WTC11 (cell line): ENCODE results near the gene GOLGA3. TPM values are rescaled to one million over a fixed set of nuclear protein-coding genes. Genes with fewer than 3 reads are reported as not detected.
A peak's percentile ranks its signal among the peaks of the same experiment; 100 is the strongest.

Experiments used
- ATAC-seq: fragments of 200-7000 bp; cut with Tn5 transposase; 2 replicates; pipeline ENCODE4 v1.10.0; 2021; ENCODE audit warnings: mild to moderate bottlenecking, moderate library complexity
- CTCF ChIA-PET: fragments of 300-600 bp; sonication (Branson Sonifier 250); formaldehyde crosslinking; loops from one replicate; lab custom pipeline; 2021; ENCODE audit warnings: antibody characterized with exemption; lab: Charles Lee
- POLR2A ChIA-PET: fragments of 350-600 bp; sonication (Branson Sonifier 250); formaldehyde crosslinking; loops from one replicate; lab custom pipeline; 2021; ENCODE audit warnings: antibody characterized with exemption; lab: Charles Lee
- DNase-seq: peaks from one replicate; pipeline ENCODE4 v3.0.0; 2021; ENCODE audit warnings: low spot score
- H3K27ac Mint-ChIP-seq: 2 replicates; pipeline ENCODE4 v1.8.0; 2021; ENCODE audit warnings: mixed read lengths
- H3K27me3 Mint-ChIP-seq: 2 replicates; pipeline ENCODE4 v1.8.0; 2021; ENCODE audit warnings: low read depth, mild to moderate bottlenecking, moderate library complexity, mixed read lengths
- H3K36me3 Mint-ChIP-seq: 2 replicates; pipeline ENCODE4 v1.8.0; 2021; ENCODE audit warnings: mixed read lengths
- H3K4me1 Mint-ChIP-seq: 2 replicates; pipeline ENCODE4 v1.8.0; 2022; ENCODE audit warnings: mixed read lengths
- H3K4me3 Mint-ChIP-seq: 2 replicates; pipeline ENCODE4 v1.8.0; 2021; ENCODE audit warnings: mild to moderate bottlenecking, moderate library complexity, mixed read lengths
- H3K9me3 Mint-ChIP-seq: 2 replicates; pipeline ENCODE4 v1.8.0; 2021; ENCODE audit warnings: mixed read lengths
- CREM ChIP-seq: sonication (generic); formaldehyde crosslinking; IDR thresholded peaks from 2 replicates; pipeline ENCODE4 v1.8.1; 2022; ENCODE audit warnings: mild to moderate bottlenecking, missing genetic modification reagents, moderate library complexity
- GABPB1 ChIP-seq: sonication (generic); formaldehyde crosslinking; IDR thresholded peaks from 2 replicates; pipeline ENCODE4 v1.8.1; 2023; ENCODE audit warnings: mild to moderate bottlenecking, missing genetic modification reagents
- GRHL2 ChIP-seq: fragments of 250-450 bp; sonication (Bioruptor Pico); IDR thresholded peaks from 2 replicates; pipeline ENCODE4 v1.8.0; 2022; ENCODE audit warnings: mild to moderate bottlenecking, moderate library complexity; ENCODE audit not compliant: insufficient replicate concordance, severe bottlenecking
- HMGA2 ChIP-seq: fragments of 250-450 bp; sonication (Bioruptor Pico); IDR thresholded peaks from 2 replicates; pipeline ENCODE4 v1.4.0; 2021; ENCODE audit warnings: mild to moderate bottlenecking, moderate library complexity
- RORB ChIP-seq: fragments of 250-450 bp; sonication (Bioruptor Pico); IDR thresholded peaks from 2 replicates; pipeline ENCODE4 v1.9.0; 2021; ENCODE audit warnings: mild to moderate bottlenecking
- ZNF317 ChIP-seq: sonication (generic); formaldehyde crosslinking; IDR thresholded peaks from 2 replicates; pipeline ENCODE4 v1.8.1; 2023; ENCODE audit warnings: low read depth, mild to moderate bottlenecking, moderate library complexity, missing genetic modification reagents, borderline replicate concordance
- ZNF423 ChIP-seq: fragments of 250-450 bp; sonication (Bioruptor Pico); IDR thresholded peaks from 2 replicates; pipeline ENCODE4 v2.1.2; 2022; ENCODE audit warnings: mild to moderate bottlenecking, moderate library complexity
- total RNA-seq: library from RNA; stranded (reverse); gene quantifications from 3 replicates; pipeline ENCODE4 v1.2.3, GENCODE V29; 2021
- TF ChIP-seq, protein P1 (sequence below): fragments of 250-450 bp; sonication (Bioruptor Pico); IDR thresholded peaks from 2 replicates; pipeline ENCODE4 v1.9.0; 2021; ENCODE audit warnings: mild to moderate bottlenecking, borderline replicate concordance
- TF ChIP-seq, protein P2 (sequence below): fragments of 250-450 bp; sonication (Bioruptor Pico); IDR thresholded peaks from 2 replicates; pipeline ENCODE4 v1.9.0; 2021; ENCODE audit warnings: mild to moderate bottlenecking
- TF ChIP-seq, protein P3 (sequence below): fragments of 250-450 bp; sonication (Bioruptor Pico); IDR thresholded peaks from 2 replicates; pipeline ENCODE4 v1.9.0; 2021; ENCODE audit warnings: moderate library complexity, mild to moderate bottlenecking, inconsistent platforms, borderline replicate concordance
- TF ChIP-seq, protein P4 (sequence below): sonication (generic); formaldehyde crosslinking; IDR thresholded peaks from 2 replicates; pipeline ENCODE4 v1.8.1; 2023; ENCODE audit warnings: mild to moderate bottlenecking, missing genetic modification reagents, borderline replicate concordance
- TF ChIP-seq, protein P5 (sequence below): sonication (generic); formaldehyde crosslinking; IDR thresholded peaks from 2 replicates; pipeline ENCODE4 v1.8.0; 2022; ENCODE audit warnings: missing genetic modification reagents

Gene GOLGA3
- total RNA-seq, 1 experiment from 2014 or later: 47.8 TPM

DNA sequence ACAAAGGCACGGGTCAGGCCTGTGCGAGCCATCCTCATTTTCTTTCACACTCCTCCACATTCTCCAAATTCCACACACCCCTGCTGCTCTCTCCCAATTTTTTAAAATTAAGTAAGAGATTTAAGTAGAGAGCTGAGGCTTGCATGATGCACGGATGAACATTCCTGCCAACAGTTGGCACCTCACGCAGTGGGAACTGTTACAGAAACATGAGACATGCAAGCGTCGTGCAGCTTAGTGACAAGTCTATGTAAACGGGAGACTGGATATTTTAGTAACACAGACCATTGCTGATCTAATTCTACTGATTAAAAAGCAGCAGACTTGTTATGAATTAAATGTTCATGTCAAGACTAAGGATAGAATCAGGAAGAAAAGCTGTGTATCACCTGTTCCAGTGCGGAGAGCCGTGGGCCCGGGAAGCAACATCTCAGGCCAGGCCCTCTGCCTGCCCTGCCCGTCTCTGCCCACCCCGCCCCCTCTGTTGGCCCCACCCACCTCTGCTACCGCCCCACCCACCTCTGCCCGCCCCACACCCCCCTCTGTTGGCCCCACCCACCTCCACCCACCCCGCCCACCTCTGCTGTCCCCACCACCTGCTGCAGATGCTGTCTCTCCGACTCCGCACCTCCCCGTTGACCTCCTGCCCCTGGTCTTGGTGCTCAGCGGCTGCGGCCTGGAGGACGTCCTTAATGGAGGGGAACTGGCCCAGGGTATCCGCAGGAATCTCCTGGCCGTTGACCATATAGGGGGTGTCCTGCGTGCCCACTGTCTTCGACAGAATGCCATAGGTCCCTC is 21.2 kb downstream of the GOLGA3 start:
- Mint-ChIP-seq H3K4me3 (no peak overlapping the region), H3K36me3 (peaks cover 66% of the 10 kb centered on the region), H3K27me3 (no peaks in the 10 kb centered on the region), H3K27ac (no peak overlapping the region; the same call in 1 of the 2 replicates), H3K9me3 (peaks cover 14% of the 10 kb centered on the region), H3K4me1 (no peaks in the 10 kb centered on the region)
- TF ChIP-seq RORB (CRISPR knock-in tag) (no peak), GABPB1 (CRISPR knock-in tag) (no peak), ZNF317 (CRISPR knock-in tag) (no peak), GRHL2 (CRISPR knock-in tag) (no peak), ZNF423 (CRISPR knock-in tag) (no peak), CREM (CRISPR knock-in tag) (no peak), HMGA2 (no peak)
- TF ChIP-seq, protein P1, sequence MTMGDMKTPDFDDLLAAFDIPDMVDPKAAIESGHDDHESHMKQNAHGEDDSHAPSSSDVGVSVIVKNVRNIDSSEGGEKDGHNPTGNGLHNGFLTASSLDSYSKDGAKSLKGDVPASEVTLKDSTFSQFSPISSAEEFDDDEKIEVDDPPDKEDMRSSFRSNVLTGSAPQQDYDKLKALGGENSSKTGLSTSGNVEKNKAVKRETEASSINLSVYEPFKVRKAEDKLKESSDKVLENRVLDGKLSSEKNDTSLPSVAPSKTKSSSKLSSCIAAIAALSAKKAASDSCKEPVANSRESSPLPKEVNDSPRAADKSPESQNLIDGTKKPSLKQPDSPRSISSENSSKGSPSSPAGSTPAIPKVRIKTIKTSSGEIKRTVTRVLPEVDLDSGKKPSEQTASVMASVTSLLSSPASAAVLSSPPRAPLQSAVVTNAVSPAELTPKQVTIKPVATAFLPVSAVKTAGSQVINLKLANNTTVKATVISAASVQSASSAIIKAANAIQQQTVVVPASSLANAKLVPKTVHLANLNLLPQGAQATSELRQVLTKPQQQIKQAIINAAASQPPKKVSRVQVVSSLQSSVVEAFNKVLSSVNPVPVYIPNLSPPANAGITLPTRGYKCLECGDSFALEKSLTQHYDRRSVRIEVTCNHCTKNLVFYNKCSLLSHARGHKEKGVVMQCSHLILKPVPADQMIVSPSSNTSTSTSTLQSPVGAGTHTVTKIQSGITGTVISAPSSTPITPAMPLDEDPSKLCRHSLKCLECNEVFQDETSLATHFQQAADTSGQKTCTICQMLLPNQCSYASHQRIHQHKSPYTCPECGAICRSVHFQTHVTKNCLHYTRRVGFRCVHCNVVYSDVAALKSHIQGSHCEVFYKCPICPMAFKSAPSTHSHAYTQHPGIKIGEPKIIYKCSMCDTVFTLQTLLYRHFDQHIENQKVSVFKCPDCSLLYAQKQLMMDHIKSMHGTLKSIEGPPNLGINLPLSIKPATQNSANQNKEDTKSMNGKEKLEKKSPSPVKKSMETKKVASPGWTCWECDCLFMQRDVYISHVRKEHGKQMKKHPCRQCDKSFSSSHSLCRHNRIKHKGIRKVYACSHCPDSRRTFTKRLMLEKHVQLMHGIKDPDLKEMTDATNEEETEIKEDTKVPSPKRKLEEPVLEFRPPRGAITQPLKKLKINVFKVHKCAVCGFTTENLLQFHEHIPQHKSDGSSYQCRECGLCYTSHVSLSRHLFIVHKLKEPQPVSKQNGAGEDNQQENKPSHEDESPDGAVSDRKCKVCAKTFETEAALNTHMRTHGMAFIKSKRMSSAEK: no peak
- TF ChIP-seq, protein P2, sequence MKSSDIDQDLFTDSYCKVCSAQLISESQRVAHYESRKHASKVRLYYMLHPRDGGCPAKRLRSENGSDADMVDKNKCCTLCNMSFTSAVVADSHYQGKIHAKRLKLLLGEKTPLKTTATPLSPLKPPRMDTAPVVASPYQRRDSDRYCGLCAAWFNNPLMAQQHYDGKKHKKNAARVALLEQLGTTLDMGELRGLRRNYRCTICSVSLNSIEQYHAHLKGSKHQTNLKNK (CRISPR knock-in tag): no peak
- TF ChIP-seq, protein P3, sequence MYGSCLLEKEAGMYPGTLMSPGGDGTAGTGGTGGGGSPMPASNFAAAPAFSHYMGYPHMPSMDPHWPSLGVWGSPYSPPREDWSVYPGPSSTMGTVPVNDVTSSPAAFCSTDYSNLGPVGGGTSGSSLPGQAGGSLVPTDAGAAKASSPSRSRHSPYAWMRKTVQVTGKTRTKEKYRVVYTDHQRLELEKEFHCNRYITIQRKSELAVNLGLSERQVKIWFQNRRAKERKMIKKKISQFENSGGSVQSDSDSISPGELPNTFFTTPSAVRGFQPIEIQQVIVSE (CRISPR knock-in tag): no peak
- TF ChIP-seq, protein P4, sequence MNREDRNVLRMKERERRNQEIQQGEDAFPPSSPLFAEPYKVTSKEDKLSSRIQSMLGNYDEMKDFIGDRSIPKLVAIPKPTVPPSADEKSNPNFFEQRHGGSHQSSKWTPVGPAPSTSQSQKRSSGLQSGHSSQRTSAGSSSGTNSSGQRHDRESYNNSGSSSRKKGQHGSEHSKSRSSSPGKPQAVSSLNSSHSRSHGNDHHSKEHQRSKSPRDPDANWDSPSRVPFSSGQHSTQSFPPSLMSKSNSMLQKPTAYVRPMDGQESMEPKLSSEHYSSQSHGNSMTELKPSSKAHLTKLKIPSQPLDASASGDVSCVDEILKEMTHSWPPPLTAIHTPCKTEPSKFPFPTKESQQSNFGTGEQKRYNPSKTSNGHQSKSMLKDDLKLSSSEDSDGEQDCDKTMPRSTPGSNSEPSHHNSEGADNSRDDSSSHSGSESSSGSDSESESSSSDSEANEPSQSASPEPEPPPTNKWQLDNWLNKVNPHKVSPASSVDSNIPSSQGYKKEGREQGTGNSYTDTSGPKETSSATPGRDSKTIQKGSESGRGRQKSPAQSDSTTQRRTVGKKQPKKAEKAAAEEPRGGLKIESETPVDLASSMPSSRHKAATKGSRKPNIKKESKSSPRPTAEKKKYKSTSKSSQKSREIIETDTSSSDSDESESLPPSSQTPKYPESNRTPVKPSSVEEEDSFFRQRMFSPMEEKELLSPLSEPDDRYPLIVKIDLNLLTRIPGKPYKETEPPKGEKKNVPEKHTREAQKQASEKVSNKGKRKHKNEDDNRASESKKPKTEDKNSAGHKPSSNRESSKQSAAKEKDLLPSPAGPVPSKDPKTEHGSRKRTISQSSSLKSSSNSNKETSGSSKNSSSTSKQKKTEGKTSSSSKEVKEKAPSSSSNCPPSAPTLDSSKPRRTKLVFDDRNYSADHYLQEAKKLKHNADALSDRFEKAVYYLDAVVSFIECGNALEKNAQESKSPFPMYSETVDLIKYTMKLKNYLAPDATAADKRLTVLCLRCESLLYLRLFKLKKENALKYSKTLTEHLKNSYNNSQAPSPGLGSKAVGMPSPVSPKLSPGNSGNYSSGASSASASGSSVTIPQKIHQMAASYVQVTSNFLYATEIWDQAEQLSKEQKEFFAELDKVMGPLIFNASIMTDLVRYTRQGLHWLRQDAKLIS (CRISPR knock-in tag): no peak
- TF ChIP-seq, protein P5, sequence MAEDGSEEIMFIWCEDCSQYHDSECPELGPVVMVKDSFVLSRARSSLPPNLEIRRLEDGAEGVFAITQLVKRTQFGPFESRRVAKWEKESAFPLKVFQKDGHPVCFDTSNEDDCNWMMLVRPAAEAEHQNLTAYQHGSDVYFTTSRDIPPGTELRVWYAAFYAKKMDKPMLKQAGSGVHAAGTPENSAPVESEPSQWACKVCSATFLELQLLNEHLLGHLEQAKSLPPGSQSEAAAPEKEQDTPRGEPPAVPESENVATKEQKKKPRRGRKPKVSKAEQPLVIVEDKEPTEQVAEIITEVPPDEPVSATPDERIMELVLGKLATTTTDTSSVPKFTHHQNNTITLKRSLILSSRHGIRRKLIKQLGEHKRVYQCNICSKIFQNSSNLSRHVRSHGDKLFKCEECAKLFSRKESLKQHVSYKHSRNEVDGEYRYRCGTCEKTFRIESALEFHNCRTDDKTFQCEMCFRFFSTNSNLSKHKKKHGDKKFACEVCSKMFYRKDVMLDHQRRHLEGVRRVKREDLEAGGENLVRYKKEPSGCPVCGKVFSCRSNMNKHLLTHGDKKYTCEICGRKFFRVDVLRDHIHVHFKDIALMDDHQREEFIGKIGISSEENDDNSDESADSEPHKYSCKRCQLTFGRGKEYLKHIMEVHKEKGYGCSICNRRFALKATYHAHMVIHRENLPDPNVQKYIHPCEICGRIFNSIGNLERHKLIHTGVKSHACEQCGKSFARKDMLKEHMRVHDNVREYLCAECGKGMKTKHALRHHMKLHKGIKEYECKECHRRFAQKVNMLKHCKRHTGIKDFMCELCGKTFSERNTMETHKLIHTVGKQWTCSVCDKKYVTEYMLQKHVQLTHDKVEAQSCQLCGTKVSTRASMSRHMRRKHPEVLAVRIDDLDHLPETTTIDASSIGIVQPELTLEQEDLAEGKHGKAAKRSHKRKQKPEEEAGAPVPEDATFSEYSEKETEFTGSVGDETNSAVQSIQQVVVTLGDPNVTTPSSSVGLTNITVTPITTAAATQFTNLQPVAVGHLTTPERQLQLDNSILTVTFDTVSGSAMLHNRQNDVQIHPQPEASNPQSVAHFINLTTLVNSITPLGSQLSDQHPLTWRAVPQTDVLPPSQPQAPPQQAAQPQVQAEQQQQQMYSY (CRISPR knock-in tag): no peak
- ATAC-seq (peak; percentile 51), DNase-seq (peak; percentile 31)
- POLR2A ChIA-PET: no interaction called here
- CTCF ChIA-PET: interaction anchor here (1.2 kb wide), 1 partner anchor 97 kb away, joined by 3 read pairs; no protein-coding TSS in a partner anchor
